Stimulated activated CD4-positive, alpha-beta T cell treated with anti-CD3 and anti-CD28 coated beads, Interleukin-1b, Interleukin-23, amount 100 ng/mL, for 4 hours (primary cell): ENCODE data around the gene MGAT3.

ENCODE experiments used
- DNase-seq, 2 donors: peaks; one replicate each; pipeline ENCODE4 v3.0.0-alpha.2; 2020; ENCODE audit warnings: low read depth in 2 of 2

Gene MGAT3

GRCh38 chr22:39471381-39472141 is 14.7 kb downstream of the MGAT3 start:
- DNase-seq: no peak

GRCh38 chr22:39472570-39473556 is 16.1 kb downstream of the MGAT3 start:
- no peak for DNase-seq

GRCh38 chr22:39473851-39474250 is 17.0 kb downstream of the MGAT3 start:
- no peak for DNase-seq

GRCh38 chr22:39474351-39475111 is 17.7 kb downstream of the MGAT3 start:
- no peak for DNase-seq

GRCh38 chr22:39475337-39475736 is 18.5 kb downstream of the MGAT3 start:
- DNase-seq: no peak

- no peak for DNase-seq
Observed at GRCh38 chr22:39475902-39476301, 19.1 kb downstream of the MGAT3 start.

GRCh38 chr22:39476664-39477063 is 19.9 kb downstream of the MGAT3 start:
- DNase-seq: no peak

GRCh38 chr22:39477542-39477941 is 20.7 kb downstream of the MGAT3 start:
- DNase-seq: no peak

- no peak for DNase-seq
Observed at GRCh38 chr22:39478441-39478850, 21.6 kb downstream of the MGAT3 start.

GRCh38 chr22:39479254-39479653 is 22.4 kb downstream of the MGAT3 start:
- no peak for DNase-seq

GRCh38 chr22:39480557-39480956 is 23.7 kb downstream of the MGAT3 start:
- DNase-seq: no peak

- no peak for DNase-seq
Observed at GRCh38 chr22:39481054-39481453, 24.2 kb downstream of the MGAT3 start.

GRCh38 chr22:39481595-39481994 is 24.8 kb downstream of the MGAT3 start:
- no peak for DNase-seq

- DNase-seq: no peak
Observed at GRCh38 chr22:39482768-39483167, 26.0 kb downstream of the MGAT3 start.

GRCh38 chr22:39486951-39487825 is 30.4 kb downstream of the MGAT3 start:
- no peak for DNase-seq

- no peak for DNase-seq
Observed at GRCh38 chr22:39487826-39488520, 31.2 kb downstream of the MGAT3 start.

- no peak for DNase-seq
Observed at GRCh38 chr22:39488563-39489083, 31.8 kb downstream of the MGAT3 start.

- no peak for DNase-seq
Observed at GRCh38 chr22:39489094-39490068, 32.6 kb downstream of the MGAT3 start.
